ENCODE data around the gene DHX34. TPM values are rescaled to one million over a fixed set of nuclear protein-coding genes. Genes with fewer than 3 reads are reported as not detected.
A peak's percentile ranks its signal among the peaks of the same experiment; 100 is the strongest.

Gene DHX34
- total and polyA plus RNA-seq, 7 donors: 3.0 to 12.7 (median 9.1) TPM

GRCh38 chr19:47390533-47391488 lies 41.7 kb downstream of the DHX34 start:
- no peak for TF ChIP-seq CTCF (IDR thresholded peaks at IDR 0.05)
- no peak for TF ChIP-seq POLR2AphosphoS5 (IDR thresholded peaks at IDR 0.05)
- no peak for TF ChIP-seq EP300 (IDR thresholded peaks at IDR 0.05)
- no peak for TF ChIP-seq POLR2A (IDR thresholded peaks at IDR 0.05)
- DNase-seq: no peak
- Histone ChIP-seq H3K27ac (no peak overlapping the region), H3K9me3 (no peaks in the 10 kb centered on the region), H3K4me1 (peaks cover 0 to 9% (median 0%) of the 10 kb centered on the region in 4 donors), H3K36me3 (no peaks in the 10 kb centered on the region), H3K4me3 (no peak overlapping the region), H3K27me3 (peaks cover 0 to 4% (median 0%) of the 10 kb centered on the region in 3 donors)
- intact Hi-C loops (cut with DNase I): loop anchor here (5.0 kb wide), 1 partner anchor 94 kb away; no protein-coding TSS in a partner anchor
- WGBS, 2 donors: 78 to 83% methylated on average over 20 of the region's 20 CpGs

DNA sequence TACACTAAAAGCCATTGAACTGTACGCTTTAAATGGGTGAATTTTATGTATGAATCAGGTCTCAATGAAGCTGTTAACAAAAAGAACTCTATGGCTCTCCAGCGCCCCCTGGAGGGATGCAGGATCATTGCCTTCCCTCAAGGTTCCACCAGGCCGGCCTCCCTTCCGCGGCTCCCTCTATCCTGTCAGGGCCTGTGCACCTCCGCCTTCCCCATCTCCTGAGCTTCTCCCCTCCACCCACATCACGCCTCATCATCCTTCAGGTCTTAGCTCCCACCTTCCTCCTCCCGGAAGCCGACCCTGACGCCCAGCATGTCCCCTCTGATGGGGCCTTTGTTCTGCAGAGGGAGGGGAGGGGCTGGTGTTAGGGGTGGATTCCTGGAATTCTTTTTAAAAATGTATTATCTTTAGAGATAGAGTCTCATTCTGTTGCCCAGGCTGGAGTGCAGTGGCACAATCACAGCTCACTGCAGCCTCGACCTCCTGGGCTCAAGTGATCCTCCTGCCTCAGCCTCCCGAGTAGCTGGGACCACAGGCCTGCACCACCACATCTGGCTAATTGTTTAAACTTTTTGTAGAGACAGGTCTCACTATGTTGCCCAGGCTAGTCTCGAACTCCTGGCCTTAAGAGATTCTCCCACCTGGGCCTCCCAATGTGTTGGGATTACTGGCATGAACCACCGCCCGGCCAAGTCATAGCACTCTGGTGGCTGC lies 42.6 kb downstream of the DHX34 start:
- Histone ChIP-seq H3K9me3 (no peaks in the 10 kb centered on the region), H3K4me1 (peaks cover 0 to 9% (median 0%) of the 10 kb centered on the region in 4 donors), H3K27ac (no peak overlapping the region), H3K4me3 (no peak overlapping the region), H3K27me3 (peaks cover 0 to 4% (median 0%) of the 10 kb centered on the region in 3 donors), H3K36me3 (no peaks in the 10 kb centered on the region)
- DNase-seq: peak; percentile 81
- TF ChIP-seq POLR2A (IDR thresholded peaks at IDR 0.05) (no peak), CTCF (IDR thresholded peaks at IDR 0.05) (peak; percentile 48 to 87 (median 68)), EP300 (IDR thresholded peaks at IDR 0.05) (no peak), POLR2AphosphoS5 (IDR thresholded peaks at IDR 0.05) (no peak)
- WGBS, 2 donors: 33 to 36% methylated on average over 15 of the region's 15 CpGs
- intact Hi-C loops (cut with DNase I): loop anchor here (5.0 kb wide), 1 partner anchor 94 kb away; no protein-coding TSS in a partner anchor

GRCh38 chr19:47398707-47399597 lies 49.8 kb downstream of the DHX34 start:
- H3K27me3 ChIP-seq: peaks cover 0 to 19% (median 0%) of the 10 kb centered on the region in 3 donors
- DNase-seq: no peak
- H3K9me3 ChIP-seq: no peaks in the 10 kb centered on the region
- intact Hi-C loops (cut with DNase I): no loop called here
- no peak for TF ChIP-seq POLR2AphosphoS5 (IDR thresholded peaks at IDR 0.05)
- no peak for TF ChIP-seq POLR2A (IDR thresholded peaks at IDR 0.05)
- TF ChIP-seq EP300 (IDR thresholded peaks at IDR 0.05): no peak
- no peak for TF ChIP-seq CTCF (IDR thresholded peaks at IDR 0.05)
- no peak overlapping the region for H3K27ac ChIP-seq
- 47 to 52% methylated on average over 24 of the region's 24 CpGs for WGBS, 2 donors
- H3K4me1 ChIP-seq: no peaks in the 10 kb centered on the region
- no peaks in the 10 kb centered on the region for H3K36me3 ChIP-seq
- H3K4me3 ChIP-seq: no peak overlapping the region

DNA sequence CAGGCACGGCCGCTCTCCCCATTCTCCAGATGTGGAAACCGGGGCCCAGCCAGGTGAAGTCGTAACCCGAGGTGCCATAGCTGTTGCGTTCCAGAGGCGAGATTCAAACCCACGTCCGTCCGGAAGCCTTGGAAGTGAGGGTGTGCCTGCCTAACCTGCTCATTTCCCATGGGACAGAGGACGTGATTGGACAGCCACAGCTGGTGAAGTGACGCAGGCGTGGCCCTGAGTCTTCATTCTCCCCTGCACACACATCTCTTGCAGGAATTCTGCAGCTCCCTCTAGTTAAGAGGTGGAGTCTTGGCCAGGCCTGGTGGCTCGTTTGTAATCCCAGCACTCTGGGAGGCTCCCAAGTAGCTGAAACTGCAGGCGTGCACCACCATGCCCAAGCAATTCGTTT lies 53.4 kb downstream of the DHX34 start:
- no peak for DNase-seq
- no peaks in the 10 kb centered on the region for H3K4me1 ChIP-seq
- no peaks in the 10 kb centered on the region for H3K36me3 ChIP-seq
- H3K27me3 ChIP-seq: peaks cover 0 to 50% (median 19%) of the 10 kb centered on the region in 3 donors
- no peak for TF ChIP-seq POLR2AphosphoS5 (IDR thresholded peaks at IDR 0.05)
- TF ChIP-seq CTCF (IDR thresholded peaks at IDR 0.05): no peak
- no peak for TF ChIP-seq EP300 (IDR thresholded peaks at IDR 0.05)
- TF ChIP-seq POLR2A (IDR thresholded peaks at IDR 0.05): no peak
- no peak overlapping the region for H3K27ac ChIP-seq
- H3K4me3 ChIP-seq: no peak overlapping the region
- 77 to 84% methylated on average over 16 of the region's 16 CpGs for WGBS, 2 donors
- intact Hi-C loops (cut with DNase I): no loop called here
- H3K9me3 ChIP-seq: no peaks in the 10 kb centered on the region

Data from sigmoid colon (tissue), 7 donors.